HepG2 (cell line): ENCODE data around the gene KAT7. TPM values are rescaled to one million over a fixed set of nuclear protein-coding genes. Genes with fewer than 3 reads are reported as not detected.
A peak's percentile ranks its signal among the peaks of the same experiment; 100 is the strongest.

Source experiments
- ARID5B ChIP-seq: IDR thresholded peaks from 2 replicates; pipeline ENCODE4 v1.4.0; 2020; ENCODE audit warnings: mild to moderate bottlenecking, missing genetic modification reagents
- CBFB ChIP-seq: sonication (generic); formaldehyde crosslinking; IDR thresholded peaks from 2 replicates; pipeline ENCODE4 v1.4.0; 2020; ENCODE audit warnings: missing genetic modification reagents
- CHD2 ChIP-seq: IDR thresholded peaks from 2 replicates; pipeline ENCODE4 v1.6.1; 2011; ENCODE audit warnings: low read depth, low read length, improper control_type of control experiment
- ELF4 ChIP-seq: sonication (generic); formaldehyde crosslinking; IDR thresholded peaks from 2 replicates; pipeline ENCODE4 v1.5.0; 2020; ENCODE audit warnings: missing genetic modification reagents, mild to moderate bottlenecking, moderate library complexity, borderline replicate concordance
- POGZ ChIP-seq: sonication (generic); formaldehyde crosslinking; IDR thresholded peaks from 2 replicates; pipeline ENCODE4 v1.4.0; 2020; ENCODE audit warnings: mild to moderate bottlenecking, missing genetic modification reagents
- PRMT3 ChIP-seq: sonication (generic); formaldehyde crosslinking; IDR thresholded peaks from 2 replicates; pipeline ENCODE4 v1.8.1; 2022; ENCODE audit warnings: low read depth, mild to moderate bottlenecking, moderate library complexity, missing genetic modification reagents, borderline replicate concordance
- SRSF1 ChIP-seq: fragments of 200-400 bp; formaldehyde crosslinking; optimal IDR thresholded peaks from 2 replicates; pipeline ENCODE3; 2017; ENCODE audit warnings: mild to moderate bottlenecking, low read depth, low read length, moderate library complexity
- ZFP37 ChIP-seq: sonication (generic); formaldehyde crosslinking; IDR thresholded peaks from 2 replicates; pipeline ENCODE4 v1.4.0; 2020; ENCODE audit warnings: missing genetic modification reagents, borderline replicate concordance
- ZNF205 ChIP-seq: IDR thresholded peaks from 2 replicates; pipeline ENCODE4 v1.6.1; 2018; ENCODE audit warnings: missing biosample characterization, missing genetic modification reagents
- ZNF333 ChIP-seq: sonication (generic); formaldehyde crosslinking; IDR thresholded peaks from 2 replicates; pipeline ENCODE4 v1.4.0; 2020; ENCODE audit warnings: mild to moderate bottlenecking, missing genetic modification reagents, borderline replicate concordance
- ZNF792 ChIP-seq: IDR thresholded peaks from 2 replicates; pipeline ENCODE4 v1.6.1; 2016
- polyA plus RNA-seq, 8 experiments: library from polyadenylated mRNA; depleted of rRNA in 3 of 8; stranded (reverse) in 7 of 8; unstranded in 1 of 8; fragments of >200 nt; fragmentation: Illumina TruSeq in 4 of 8; extraction: Trizol in 4 of 8; gene quantifications; 2 replicates each; pipeline versions ENCODE4 v1.2.1 to v1.2.3, GENCODE V29; 2011 to 2016; ENCODE audit warnings: low read depth in 4 of 8, missing spikeins in 1 of 8, mixed read lengths in 1 of 8; ENCODE audit not compliant: insufficient read depth in 1 of 8
- total RNA-seq, 5 experiments: library from RNA; depleted of rRNA; stranded (reverse); fragments of >200 nt; fragmentation: Illumina TruSeq; extraction: Trizol; gene quantifications; 2 replicates each; pipeline ENCODE4 v1.2.3, GENCODE V29; 2016; ENCODE audit warnings: low read depth in 1 of 5
- TF ChIP-seq, protein P1 (sequence below): sonication (generic); formaldehyde crosslinking; IDR thresholded peaks from one replicate; pipeline ENCODE4 v1.5.1; 2020; ENCODE audit warnings: mild to moderate bottlenecking, missing genetic modification reagents; ENCODE audit errors: not compliant biosample characterization
- TF ChIP-seq, protein P2 (sequence below): sonication (generic); formaldehyde crosslinking; IDR thresholded peaks from 2 replicates; pipeline ENCODE4 v1.4.0; 2020; ENCODE audit warnings: mild to moderate bottlenecking, missing genetic modification reagents

Gene KAT7
- total and polyA plus RNA-seq, 2 of the 13 experiments (the other 11 are each of a cell fraction or from before 2014, with no cell fraction given): 21.2 to 39.2 TPM

- TF ChIP-seq ZNF205 (CRISPR knock-in tag) (0 out of 2 replicates have a peak, but pooled peaks have one; percentile 52), CBFB (CRISPR knock-in tag) (peak; percentile 54; the same call in 1 of the 2 replicates), PRMT3 (CRISPR knock-in tag) (no peak), ZNF792 (CRISPR knock-in tag) (peak; percentile 58; the same call in 1 of the 2 replicates), ZFP37 (CRISPR knock-in tag) (no peak), CHD2 (peak; percentile 84), ARID5B (CRISPR knock-in tag) (peak; percentile 76), POGZ (CRISPR knock-in tag) (peak; percentile 95), SRSF1 (peak; percentile 93), ZNF333 (no peak; the same call in 1 of the 2 replicates), ELF4 (CRISPR knock-in tag) (peak; percentile 67; the same call in 1 of the 2 replicates)
- TF ChIP-seq, protein P1, sequence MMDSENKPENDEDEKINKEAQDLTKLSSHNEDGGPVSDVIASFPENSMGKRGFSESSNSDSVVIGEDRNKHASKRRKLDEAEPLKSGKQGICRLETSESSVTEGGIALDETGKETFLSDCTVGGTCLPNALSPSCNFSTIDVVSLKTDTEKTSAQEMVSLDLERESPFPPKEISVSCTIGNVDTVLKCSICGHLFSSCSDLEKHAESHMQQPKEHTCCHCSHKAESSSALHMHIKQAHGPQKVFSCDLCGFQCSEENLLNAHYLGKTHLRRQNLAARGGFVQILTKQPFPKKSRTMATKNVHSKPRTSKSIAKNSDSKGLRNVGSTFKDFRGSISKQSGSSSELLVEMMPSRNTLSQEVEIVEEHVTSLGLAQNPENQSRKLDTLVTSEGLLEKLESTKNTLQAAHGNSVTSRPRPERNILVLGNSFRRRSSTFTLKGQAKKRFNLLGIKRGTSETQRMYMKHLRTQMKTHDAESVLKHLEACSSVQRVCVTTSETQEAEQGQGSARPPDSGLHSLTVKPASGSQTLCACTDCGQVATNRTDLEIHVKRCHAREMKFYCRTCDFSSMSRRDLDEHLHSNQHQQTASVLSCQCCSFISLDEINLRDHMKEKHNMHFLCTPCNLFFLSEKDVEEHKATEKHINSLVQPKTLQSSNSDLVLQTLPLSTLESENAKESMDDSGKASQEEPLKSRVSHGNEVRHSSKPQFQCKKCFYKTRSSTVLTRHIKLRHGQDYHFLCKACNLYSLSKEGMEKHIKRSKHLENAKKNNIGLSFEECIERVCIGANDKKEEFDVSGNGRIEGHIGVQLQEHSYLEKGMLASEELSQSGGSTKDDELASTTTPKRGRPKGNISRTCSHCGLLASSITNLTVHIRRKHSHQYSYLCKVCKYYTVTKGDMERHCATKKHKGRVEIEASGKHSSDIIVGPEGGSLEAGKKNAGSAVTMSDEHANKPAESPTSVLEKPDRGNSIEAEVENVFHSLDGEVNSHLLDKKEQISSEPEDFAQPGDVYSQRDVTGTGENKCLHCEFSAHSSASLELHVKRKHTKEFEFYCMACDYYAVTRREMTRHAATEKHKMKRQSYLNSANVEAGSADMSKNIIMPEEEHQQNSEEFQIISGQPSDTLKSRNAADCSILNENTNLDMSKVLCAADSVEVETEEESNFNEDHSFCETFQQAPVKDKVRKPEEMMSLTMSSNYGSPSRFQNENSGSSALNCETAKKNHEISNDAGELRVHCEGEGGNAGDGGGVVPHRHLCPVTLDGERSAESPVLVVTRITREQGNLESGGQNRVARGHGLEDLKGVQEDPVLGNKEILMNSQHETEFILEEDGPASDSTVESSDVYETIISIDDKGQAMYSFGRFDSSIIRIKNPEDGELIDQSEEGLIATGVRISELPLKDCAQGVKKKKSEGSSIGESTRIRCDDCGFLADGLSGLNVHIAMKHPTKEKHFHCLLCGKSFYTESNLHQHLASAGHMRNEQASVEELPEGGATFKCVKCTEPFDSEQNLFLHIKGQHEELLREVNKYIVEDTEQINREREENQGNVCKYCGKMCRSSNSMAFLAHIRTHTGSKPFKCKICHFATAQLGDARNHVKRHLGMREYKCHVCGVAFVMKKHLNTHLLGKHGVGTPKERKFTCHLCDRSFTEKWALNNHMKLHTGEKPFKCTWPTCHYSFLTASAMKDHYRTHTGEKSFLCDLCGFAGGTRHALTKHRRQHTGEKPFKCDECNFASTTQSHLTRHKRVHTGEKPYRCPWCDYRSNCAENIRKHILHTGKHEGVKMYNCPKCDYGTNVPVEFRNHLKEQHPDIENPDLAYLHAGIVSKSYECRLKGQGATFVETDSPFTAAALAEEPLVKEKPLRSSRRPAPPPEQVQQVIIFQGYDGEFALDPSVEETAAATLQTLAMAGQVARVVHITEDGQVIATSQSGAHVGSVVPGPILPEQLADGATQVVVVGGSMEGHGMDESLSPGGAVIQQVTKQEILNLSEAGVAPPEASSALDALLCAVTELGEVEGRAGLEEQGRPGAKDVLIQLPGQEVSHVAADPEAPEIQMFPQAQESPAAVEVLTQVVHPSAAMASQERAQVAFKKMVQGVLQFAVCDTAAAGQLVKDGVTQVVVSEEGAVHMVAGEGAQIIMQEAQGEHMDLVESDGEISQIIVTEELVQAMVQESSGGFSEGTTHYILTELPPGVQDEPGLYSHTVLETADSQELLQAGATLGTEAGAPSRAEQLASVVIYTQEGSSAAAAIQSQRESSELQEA (CRISPR knock-in tag): peak; percentile 94
- TF ChIP-seq, protein P2, sequence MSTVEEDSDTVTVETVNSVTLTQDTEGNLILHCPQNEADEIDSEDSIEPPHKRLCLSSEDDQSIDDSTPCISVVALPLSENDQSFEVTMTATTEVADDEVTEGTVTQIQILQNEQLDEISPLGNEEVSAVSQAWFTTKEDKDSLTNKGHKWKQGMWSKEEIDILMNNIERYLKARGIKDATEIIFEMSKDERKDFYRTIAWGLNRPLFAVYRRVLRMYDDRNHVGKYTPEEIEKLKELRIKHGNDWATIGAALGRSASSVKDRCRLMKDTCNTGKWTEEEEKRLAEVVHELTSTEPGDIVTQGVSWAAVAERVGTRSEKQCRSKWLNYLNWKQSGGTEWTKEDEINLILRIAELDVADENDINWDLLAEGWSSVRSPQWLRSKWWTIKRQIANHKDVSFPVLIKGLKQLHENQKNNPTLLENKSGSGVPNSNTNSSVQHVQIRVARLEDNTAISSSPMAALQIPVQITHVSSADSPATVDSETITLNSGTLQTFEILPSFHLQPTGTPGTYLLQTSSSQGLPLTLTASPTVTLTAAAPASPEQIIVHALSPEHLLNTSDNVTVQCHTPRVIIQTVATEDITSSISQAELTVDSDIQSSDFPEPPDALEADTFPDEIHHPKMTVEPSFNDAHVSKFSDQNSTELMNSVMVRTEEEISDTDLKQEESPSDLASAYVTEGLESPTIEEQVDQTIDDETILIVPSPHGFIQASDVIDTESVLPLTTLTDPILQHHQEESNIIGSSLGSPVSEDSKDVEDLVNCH (CRISPR knock-in tag): no peak; the same call in 1 of the 2 replicates
Measured at GRCh38 chr17:49788478-49789242, at the start of gene KAT7 (continued).
